Neutrophil (primary cell): Measurements from ENCODE around the gene IFRD1.
A peak's percentile ranks its signal among the peaks of the same experiment; 100 is the strongest.

ENCODE experiments used
- H3K27ac ChIP-seq: fragments of 200-600 bp; sonication (generic); 2 replicates; pipeline ENCODE4 v1.5.1; 2016; ENCODE audit warnings: mild to moderate bottlenecking, moderate library complexity
- H3K27me3 ChIP-seq: fragments of 200-600 bp; sonication (generic); 2 replicates; pipeline ENCODE4 v1.6.0; 2016; ENCODE audit warnings: mild to moderate bottlenecking
- H3K36me3 ChIP-seq: fragments of 200-600 bp; sonication (generic); 2 replicates; pipeline ENCODE4 v1.5.1; 2017
- H3K4me1 ChIP-seq, 2 experiments: fragments of 200-600 bp in 1 of 2; sonication (generic) in 1 of 2; 1 replicate in 1 of 2; 2 replicates in 1 of 2; pipeline versions ENCODE4 v1.5.1 to v1.6.1; 2013 to 2016; ENCODE audit warnings: low read depth in 1 of 2, low read length in 1 of 2, mild to moderate bottlenecking in 1 of 2, moderate library complexity in 1 of 2; ENCODE audit not compliant: control insufficient read depth in 1 of 2, insufficient read depth in 1 of 2
- H3K4me3 ChIP-seq, 2 experiments: fragments of 200-600 bp in 1 of 2; sonication (generic) in 1 of 2; 1 replicate in 1 of 2; 2 replicates in 1 of 2; pipeline ENCODE4 v1.5.1; 2013 to 2016; ENCODE audit warnings: low read depth in 1 of 2, low read length in 1 of 2, mild to moderate bottlenecking in 1 of 2, moderate library complexity in 1 of 2
- H3K9me3 ChIP-seq: fragments of 200-600 bp; sonication (generic); 2 replicates; pipeline ENCODE4 v1.5.1; 2016
- CTCF ChIP-seq: fragments of 200-600 bp; sonication (generic); IDR thresholded peaks from 2 replicates; pipeline ENCODE4 v1.5.1; 2016; ENCODE audit warnings: antibody characterized with exemption

IFRD1 gene

DNA sequence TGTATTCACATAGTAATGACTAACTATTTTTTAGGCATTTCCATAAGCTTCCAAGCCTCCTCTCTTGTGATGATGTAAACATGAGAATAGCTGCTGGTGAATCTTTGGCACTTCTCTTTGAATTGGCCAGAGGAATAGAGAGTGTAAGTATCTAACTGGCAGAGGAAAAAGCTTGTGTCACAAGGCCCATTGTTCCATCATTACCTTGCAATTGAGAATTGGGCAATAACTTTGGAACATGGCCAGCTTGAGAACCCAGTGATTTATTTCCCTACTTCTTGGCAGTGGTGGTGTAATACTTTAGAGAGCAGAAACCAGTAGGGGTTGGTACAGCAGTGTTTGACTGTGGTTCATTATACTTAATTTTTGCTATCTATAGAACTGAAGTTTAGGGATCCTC, 12.0 kb downstream of the IFRD1 start:
- Histone ChIP-seq H3K27ac (peak overlapping the region; percentile 81), H3K27me3 (no peaks in the 10 kb centered on the region), H3K4me3 (peak overlapping the region in 1 of 2 experiments; percentile 40), H3K9me3 (no peaks in the 10 kb centered on the region), H3K36me3 (peaks cover 98% of the 10 kb centered on the region), H3K4me1 (peaks cover 21 to 31% of the 10 kb centered on the region in 2 experiments)
- TF ChIP-seq CTCF, result no peak

GRCh38 chr7:112467867-112468266, 17.6 kb downstream of the IFRD1 start:
- H3K36me3 ChIP-seq, result peaks cover 100% of the 10 kb centered on the region
- no peak overlapping the region for H3K27ac ChIP-seq
- peaks cover 1 to 6% of the 10 kb centered on the region in 2 experiments for H3K4me1 ChIP-seq
- no peaks in the 10 kb centered on the region for H3K9me3 ChIP-seq
- no peak for TF ChIP-seq CTCF
- H3K4me3 ChIP-seq, result no peak overlapping the region
- no peaks in the 10 kb centered on the region for H3K27me3 ChIP-seq

DNA sequence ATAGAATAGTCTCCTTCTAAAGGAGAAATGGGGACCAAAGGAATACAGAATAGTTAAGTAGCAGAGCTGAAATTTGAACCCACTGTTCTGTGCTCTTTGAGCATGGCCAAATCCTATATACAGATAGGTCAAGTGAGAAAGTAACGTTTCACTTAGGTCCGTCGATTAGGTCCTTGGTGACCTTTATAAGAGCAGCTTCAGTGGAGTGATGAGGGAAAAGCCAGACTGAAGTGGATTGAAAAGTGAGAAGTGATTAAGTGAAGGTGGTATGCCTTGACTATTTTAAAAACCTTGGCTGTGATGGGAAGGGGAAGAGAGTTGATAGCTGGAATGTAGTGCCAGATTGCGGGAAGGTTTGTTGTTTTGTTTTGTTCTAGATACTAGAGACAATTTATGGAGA, 19.9 kb downstream of the IFRD1 start:
- Histone ChIP-seq H3K4me3 (no peak overlapping the region), H3K4me1 (no peaks in the 10 kb centered on the region), H3K27ac (no peak overlapping the region), H3K9me3 (no peaks in the 10 kb centered on the region), H3K36me3 (peaks cover 100% of the 10 kb centered on the region), H3K27me3 (no peaks in the 10 kb centered on the region)
- TF ChIP-seq CTCF, result no peak

GRCh38 chr7:112476390-112477052, 26.3 kb downstream of the IFRD1 start:
- no peaks in the 10 kb centered on the region for H3K4me1 ChIP-seq
- no peak overlapping the region for H3K27ac ChIP-seq
- H3K9me3 ChIP-seq, result no peaks in the 10 kb centered on the region
- H3K4me3 ChIP-seq, result no peak overlapping the region
- no peaks in the 10 kb centered on the region for H3K27me3 ChIP-seq
- no peak for TF ChIP-seq CTCF
- peaks cover 85% of the 10 kb centered on the region for H3K36me3 ChIP-seq

- no peaks in the 10 kb centered on the region for H3K9me3 ChIP-seq
- no peaks in the 10 kb centered on the region for H3K4me1 ChIP-seq
- no peak overlapping the region for H3K4me3 ChIP-seq
- peak overlapping the region; percentile 18 for H3K27ac ChIP-seq
- H3K27me3 ChIP-seq, result no peaks in the 10 kb centered on the region
- H3K36me3 ChIP-seq, result peaks cover 41% of the 10 kb centered on the region
- no peak for TF ChIP-seq CTCF
These were observed 31.0 kb downstream of the IFRD1 start for GRCh38 chr7:112481121-112481736.
